ENCODE results near the gene SYTL3.

SYTL3 gene

GRCh38 chr6:158758941-158759479, 109.2 kb downstream of the SYTL3 start:
- DNase-seq (ENCODE audit: low read depth), result no peak

- no peak for DNase-seq (ENCODE audit: low read depth)
These were observed 110.2 kb downstream of the SYTL3 start for GRCh38 chr6:158759966-158760617.

GRCh38 chr6:158760618-158761250, 110.9 kb downstream of the SYTL3 start:
- DNase-seq (ENCODE audit: low read depth), result no peak

- DNase-seq (ENCODE audit: low read depth), result no peak
These were observed 111.9 kb downstream of the SYTL3 start for GRCh38 chr6:158761746-158762145.

GRCh38 chr6:158762787-158763433, 113.1 kb downstream of the SYTL3 start:
- DNase-seq (ENCODE audit: low read depth), result no peak

- no peak for DNase-seq (ENCODE audit: low read depth)
These were observed 113.8 kb downstream of the SYTL3 start for GRCh38 chr6:158763434-158764182.

GRCh38 chr6:158764183-158764849, 114.5 kb downstream of the SYTL3 start:
- no peak for DNase-seq (ENCODE audit: low read depth)

- no peak for DNase-seq (ENCODE audit: low read depth)
These were observed 115.1 kb downstream of the SYTL3 start for GRCh38 chr6:158764926-158765325.

GRCh38 chr6:158765499-158766068, 115.7 kb downstream of the SYTL3 start:
- no peak for DNase-seq (ENCODE audit: low read depth)

GRCh38 chr6:158766621-158767455, 117.0 kb downstream of the SYTL3 start:
- no peak for DNase-seq (ENCODE audit: low read depth)

- DNase-seq (ENCODE audit: low read depth), result no peak
These were observed 117.9 kb downstream of the SYTL3 start for GRCh38 chr6:158767709-158768108.

GRCh38 chr6:158768436-158768835, 118.6 kb downstream of the SYTL3 start:
- no peak for DNase-seq (ENCODE audit: low read depth)

GRCh38 chr6:158769234-158769770, 119.4 kb downstream of the SYTL3 start:
- no peak for DNase-seq (ENCODE audit: low read depth)

GRCh38 chr6:158769771-158770432, 120.0 kb downstream of the SYTL3 start:
- no peak for DNase-seq (ENCODE audit: low read depth)

GRCh38 chr6:158770533-158771330, 120.9 kb downstream of the SYTL3 start:
- no peak for DNase-seq (ENCODE audit: low read depth)

- DNase-seq (ENCODE audit: low read depth), result no peak
These were observed 121.7 kb downstream of the SYTL3 start for GRCh38 chr6:158771399-158772152.

- no peak for DNase-seq (ENCODE audit: low read depth)
These were observed 122.3 kb downstream of the SYTL3 start for GRCh38 chr6:158772172-158772571.

GRCh38 chr6:158772851-158773371, 123.1 kb downstream of the SYTL3 start:
- DNase-seq (ENCODE audit: low read depth), result no peak
